Activated CD4-positive, alpha-beta T cell treated with anti-CD3 and anti-CD28 coated beads, Interleukin-2, amount 50 U/mL, for 16 hours (primary cell): Measurements from ENCODE around the gene AP1G1.
"Not testable (repeated sequence)": the region's sequence is repeated elsewhere in the genome, so short reads cannot be mapped to it uniquely, and the experiment has no call there.

Source experiments
- DNase-seq: peaks from one replicate; pipeline ENCODE4 v3.0.0-alpha.2; 2020

Gene AP1G1

DNA sequence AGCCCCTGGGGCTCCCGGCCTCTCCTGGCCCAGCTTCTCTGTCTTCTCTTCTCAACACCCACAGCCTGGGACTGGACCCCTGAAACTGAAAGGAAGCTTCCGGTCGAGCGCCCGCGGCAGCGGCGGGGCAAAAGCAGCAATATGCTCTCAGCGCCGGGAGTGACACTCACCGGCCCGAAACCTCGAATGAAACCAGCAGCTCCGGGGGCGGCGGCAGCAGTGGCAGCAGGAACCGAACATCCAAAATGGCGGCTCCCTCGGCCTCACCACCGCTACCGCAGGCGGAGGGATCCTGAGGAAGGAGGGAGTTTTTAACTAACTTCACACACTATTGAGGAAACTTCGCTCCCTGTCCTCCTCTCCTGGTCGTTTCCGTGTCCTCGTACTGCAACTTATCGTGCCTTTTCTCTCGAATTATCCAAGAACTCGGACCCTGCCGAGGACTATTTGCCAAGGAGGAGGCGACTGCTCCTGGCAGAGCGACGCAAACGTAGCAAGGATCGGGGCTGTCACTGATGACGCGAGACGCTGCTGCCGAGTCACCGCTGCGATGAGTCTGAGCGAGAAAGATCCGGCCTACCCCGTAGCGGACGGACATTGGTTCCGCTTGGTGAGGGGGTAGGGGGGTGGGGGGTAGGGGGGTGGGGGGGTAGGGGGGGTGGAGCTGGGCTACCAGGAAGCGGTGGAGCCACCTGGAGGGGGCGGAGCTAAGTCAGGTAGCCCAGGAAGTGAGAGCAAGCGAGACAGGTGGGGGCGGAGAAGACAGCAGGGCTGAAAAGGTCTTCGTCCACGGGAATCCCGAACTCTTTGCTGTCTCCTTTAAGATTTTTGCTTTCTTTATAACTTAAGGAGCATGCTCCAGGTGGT is at the start of gene AP1G1:
AP1G1 (minus strand) TSS at position 242 of the 867 bp plus-strand sequence. CDS start 19,355 bp downstream, outside the sequence.
- peak; percentile 96 for DNase-seq

DNA sequence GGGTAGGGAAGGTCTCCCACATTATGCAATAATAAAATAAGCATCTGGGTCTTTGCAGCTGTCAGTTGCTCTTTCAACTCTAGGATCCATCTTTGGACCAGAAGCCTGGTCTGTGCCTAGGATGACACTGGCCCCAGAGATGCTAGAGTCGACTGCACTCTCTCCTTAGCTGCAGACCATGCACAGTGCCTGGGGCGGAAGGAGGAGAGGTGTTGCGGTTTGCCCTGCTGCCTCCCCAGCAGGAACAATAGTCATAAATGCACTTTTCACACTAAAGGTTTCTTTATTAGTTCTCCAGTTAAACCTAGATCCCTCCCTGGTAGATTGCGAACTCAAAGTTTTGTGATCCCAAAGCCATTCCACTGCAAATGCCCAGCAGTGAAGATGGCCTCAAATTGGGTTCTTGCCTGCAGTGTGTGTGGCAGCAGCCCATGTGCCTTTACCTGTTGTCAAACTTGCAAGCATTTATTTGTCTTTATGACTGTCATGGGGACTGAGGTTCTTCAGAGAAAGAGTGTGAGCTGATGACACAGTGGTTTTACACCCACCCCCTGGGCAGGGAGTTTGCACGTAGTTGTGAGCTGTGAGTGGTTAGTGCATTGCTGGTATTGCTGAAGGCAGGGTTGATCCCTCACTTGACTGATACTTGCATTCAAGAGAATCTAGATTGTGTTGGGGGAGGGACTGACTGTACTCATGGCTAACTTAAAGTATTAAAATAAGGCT is 47.5 kb upstream of the AP1G1 start:
- DNase-seq: peak; percentile 59

DNA sequence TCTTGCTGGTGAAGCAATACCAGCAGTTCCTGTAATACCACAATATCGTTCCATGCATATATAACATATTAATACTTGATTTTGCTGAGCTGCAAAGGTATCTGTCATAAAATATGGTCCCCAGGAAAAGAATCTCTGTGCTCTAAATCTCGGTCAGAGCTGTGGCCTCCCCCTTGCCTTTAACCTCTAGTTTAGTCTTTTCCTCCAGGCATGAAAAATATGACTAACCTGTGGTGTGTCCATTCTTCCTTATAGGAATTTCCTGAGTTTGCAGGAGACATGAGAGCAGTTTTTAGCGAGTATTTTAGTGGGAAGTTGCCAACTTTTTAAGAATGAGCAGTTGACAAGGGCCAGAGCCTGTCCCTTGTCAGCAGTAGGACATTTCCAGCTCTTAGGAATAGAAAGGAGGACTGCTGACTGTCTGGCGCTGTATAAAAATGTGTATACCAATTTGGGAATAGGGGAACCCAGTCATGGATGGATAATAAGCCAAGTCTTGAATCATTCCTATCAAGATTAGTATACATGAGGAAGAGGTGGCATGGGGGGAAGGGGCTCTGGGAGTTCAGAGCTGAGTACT is 45.8 kb upstream of the AP1G1 start:
- DNase-seq: no peak

DNA sequence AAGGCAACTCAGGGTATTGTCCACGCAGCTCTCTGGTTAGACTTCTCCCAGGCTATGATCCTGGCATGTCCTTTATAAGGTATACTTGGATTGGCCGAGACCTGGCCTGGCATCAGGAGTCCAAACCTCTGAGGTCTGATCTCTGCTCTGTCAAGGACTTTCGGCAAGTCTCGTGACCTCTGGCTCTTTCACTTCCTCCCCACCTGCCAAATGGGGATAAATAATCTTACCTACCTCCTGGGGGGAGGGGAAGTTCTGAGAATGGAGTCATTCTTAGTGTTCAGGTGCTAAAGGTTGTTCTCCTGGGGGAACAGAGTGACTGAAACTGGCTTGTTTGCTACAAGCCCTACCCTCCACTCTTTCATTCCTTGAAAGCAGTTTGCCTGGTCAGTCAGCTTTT is 44.8 kb upstream of the AP1G1 start:
- DNase-seq: no peak

DNA sequence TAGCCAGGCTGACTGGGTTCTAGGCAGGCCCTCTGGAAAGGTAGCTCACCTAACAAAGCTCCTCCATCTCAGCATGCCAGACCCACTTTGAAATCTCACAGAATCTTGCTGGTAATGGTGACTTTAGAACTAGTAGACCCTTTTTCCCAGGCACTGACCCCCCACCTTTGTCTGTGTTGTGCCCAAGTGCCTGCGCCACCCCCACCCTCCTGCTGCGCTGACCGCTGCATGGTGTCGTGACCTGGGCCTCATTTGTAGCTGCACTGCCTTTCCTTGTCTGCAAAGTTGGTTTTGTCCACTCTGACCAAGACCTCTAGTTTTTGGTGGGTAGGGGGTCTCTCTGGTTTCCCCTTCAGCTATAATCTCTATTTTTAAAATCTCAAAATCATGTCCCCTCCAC is 43.9 kb upstream of the AP1G1 start:
- DNase-seq: no peak

DNA sequence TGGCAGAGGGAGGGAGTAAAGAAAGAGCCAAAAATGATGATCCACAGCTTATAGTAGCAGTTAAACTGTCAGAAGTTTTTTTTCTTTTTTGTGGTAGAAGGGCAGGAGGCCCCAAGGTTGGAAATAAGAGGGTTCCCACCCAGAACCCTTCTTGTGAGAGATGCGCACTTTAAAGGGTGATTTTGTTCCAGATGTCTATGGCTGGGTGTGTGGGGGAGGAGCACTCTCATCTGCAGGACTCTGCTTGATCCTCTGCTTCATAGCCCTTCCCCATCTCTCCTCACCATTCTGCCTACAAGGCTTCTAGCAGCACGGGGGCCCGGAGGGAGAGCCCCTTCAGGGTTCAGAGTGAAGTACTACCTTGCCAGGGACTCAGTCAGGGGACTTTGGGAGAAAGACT is 43.5 kb upstream of the AP1G1 start:
- DNase-seq: no peak

DNA sequence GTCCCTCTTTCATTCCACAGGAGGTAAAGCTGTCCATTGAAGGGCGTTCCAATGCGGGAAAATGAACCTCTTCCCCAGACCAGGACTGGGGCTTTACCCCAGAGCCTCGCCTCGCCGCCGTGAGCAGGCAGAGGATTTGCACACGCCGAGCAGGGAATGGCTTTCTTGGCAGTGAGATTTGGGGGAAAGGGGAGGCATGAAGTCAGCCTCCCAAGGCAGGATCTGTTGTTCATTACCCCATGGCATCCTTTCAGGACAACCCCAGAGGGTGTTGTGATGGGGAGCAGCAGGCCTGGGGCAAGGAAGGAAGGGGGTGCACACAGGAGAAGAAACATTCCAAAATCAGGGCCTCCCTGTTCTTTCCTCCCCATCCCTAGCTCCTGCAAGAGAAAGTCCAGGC is 43.1 kb upstream of the AP1G1 start:
- DNase-seq: no peak

DNA sequence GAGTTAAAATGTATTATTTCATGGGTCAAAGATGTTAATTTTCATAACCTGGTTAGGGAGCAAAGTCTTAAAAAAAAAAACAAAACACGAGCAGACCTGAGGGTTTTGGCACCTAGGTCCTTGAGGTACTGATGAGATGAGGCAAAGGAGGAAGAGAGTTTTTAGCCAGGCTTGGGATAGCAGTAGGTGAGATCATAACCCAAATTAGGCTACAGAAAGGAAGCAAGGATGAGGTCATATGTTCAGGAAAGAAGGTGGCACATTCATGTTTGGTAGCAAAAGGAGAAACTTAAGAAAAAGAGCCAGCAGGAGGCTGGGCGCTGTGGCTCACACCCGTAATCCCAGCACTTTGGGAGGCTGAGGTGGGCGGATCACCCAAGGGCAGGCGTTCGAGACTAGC is 40.0 kb upstream of the AP1G1 start:
- no peak for DNase-seq

DNA sequence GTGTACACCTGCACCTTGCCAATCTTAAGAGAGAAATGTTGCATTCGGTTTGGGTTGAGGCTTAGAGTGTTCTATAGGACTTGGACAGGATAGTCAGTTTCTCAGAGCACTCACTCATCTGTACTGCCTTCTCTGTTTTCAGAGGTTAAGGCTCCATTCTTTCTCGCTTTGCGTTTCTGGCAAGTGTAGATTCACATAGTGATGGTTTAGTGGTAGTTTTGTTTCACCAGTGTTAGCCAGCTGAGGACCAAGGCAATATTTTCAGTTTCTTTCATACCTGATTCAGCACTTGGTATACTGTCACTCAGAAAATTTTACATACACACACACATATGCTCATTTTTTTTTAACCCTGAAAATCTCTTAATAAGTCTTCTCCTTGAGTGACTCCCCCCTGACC is 38.5 kb upstream of the AP1G1 start:
- no peak for DNase-seq

DNA sequence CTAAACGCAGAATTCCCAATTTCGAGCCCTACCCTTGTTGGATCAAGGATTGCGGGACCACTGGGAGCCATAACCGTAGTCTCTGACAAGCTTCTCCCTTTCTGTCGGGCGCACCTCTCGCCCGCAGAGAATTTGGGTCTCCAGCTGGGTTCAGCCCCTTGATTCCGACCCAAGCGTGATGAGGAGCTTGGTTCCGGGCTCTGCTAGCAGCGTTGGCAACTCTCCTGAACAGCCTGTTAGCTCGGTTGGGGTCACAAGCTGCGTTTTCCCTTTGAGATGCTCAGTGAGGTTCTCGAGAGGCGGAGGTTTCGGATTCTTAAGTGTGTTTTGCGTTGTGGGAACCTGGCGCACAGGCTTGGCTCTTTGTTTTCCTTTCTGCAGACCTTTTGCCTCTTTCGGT is 37.8 kb upstream of the AP1G1 start:
- DNase-seq: no peak

DNA sequence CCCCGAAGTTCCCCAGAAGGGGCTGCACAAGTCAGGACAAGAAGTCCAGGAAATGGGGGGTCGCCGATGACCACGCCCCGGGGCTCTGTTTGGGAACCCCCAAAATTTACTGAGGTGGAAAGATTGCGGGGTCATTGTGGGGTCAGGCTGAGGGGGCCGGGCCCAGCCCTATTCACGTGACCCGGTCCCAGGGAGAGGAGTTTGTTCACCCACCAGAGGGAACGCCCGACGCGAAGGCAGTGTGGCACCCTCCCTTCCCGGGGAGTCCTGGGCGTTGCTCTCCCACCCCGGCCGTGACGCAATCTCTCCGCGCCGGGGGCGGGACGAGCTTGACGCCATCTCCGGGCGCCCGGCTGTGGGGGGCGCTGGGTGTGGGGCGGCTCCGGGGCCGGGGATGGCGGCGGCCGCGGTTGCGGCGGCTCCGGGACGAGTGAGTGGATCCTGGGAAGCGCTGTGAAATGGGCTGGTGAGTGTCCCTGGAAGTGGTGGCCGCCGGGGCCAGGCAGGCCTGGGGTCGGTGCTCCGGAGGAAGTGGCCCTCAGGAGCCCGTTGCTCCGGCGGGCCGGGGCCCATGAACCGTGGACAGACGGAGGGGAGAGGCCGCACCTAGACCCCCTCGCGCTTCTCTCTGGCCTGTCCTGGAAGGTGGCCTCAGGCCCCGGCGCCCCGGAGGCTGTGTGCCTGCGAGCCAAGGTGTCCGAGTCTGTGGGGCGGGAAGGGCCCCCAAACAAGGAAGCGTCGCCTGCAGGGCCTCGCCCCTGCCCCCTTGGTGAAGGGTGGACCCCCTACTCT is 37.2 kb upstream of the AP1G1 start, which contains the start of gene ATXN1L:
ATXN1L (plus strand) TSS at position 338 of the 792 bp plus-strand sequence. CDS start 3,765 bp downstream, outside the sequence.
- peak; percentile 94 for DNase-seq

DNA sequence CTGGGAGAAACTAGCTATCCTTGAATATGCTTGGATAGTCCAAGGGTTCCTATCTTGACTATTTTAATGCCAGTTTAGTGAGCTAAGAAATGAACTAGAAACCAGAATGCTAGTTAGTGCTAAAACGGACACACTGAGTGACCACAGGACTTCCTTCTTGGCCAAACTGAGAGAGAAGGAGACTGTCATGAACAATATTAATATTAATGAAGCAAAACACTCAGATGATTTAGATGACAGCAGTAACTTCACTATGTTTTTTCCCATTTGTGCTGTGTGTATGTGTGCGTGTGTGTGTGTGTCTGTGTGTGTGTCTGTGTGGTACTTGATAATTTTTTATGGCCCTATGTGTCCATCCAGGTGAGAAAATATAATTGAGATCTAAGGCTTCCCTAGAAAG is 34.9 kb upstream of the AP1G1 start:
- no peak for DNase-seq

DNA sequence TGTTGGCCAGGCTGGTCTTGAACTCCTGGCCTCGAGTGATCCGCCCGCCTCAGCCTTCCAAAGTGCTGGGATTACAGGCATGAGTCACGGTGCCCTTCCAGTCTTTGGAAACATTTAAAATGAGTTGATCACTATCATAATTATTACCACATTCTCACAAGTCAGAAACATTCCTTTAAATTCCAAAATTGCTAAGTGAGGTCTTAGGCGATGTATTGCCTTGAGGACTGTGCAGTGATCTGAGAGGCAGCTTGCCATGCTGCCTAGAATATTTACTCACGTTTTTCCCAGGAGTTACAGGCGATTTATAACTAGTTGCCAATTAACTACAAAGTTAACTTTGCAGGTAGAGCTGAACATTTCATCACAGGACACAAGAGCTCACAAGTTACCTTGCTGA is 31.4 kb upstream of the AP1G1 start:
- DNase-seq: no peak

DNA sequence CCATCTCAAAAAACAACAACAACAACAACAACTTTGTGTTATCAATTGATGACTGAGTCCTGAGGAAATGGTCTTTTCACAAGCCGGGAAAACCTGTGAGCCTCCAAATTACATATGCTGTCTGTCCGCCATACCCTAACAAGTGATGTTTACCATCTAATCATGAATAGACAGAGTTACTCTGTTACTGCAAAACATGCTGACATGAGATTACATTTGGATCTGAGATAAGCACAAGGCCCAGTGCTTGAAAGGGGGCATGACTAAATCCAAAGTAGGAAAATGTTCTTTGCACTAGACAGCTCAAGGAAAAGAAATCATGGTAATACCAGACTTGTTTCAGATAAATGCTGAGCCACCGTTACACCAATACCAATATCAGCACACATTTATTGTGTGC is 28.5 kb upstream of the AP1G1 start:
- no peak for DNase-seq

DNA sequence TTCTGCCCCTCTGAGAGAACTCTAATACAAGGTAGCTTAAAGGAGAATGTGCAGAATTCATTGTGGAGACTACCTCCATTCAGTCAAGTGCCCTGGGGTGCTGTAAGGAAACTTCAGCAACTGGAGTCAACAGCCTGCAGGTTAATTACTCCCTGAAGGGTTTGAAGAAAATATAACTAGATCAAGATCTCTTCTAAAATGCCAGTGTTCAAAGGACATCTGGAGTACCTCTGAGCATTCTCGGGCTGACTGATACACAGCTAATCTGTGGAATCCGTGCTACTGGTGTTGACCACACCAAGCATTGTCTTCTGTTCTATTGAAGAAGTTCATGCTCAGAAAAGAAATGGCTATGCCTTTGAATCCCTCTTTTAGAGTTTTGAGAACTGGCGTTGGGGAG is 25.7 kb upstream of the AP1G1 start:
- DNase-seq: no peak

DNA sequence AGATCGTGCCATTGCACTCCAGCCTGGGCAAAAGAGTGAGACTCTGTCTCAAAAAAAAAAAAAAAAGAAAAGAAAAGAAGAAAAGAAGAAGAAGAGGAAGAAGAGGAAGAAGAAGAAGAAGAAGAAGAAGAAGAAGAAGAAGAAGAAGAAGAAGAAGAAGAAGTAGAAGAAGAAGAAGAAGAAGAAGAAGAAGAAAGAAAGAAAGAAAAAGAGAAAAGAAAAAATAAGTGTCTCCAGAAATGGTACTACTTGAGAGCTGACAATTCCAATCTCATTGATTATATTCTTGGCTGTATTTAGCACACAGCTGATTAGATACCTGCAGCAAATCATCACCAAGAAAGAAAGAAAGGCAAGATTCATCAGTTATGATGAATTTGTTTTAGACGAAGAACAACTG is 23.5 kb upstream of the AP1G1 start:
- DNase-seq: not testable (repeated sequence)

DNA sequence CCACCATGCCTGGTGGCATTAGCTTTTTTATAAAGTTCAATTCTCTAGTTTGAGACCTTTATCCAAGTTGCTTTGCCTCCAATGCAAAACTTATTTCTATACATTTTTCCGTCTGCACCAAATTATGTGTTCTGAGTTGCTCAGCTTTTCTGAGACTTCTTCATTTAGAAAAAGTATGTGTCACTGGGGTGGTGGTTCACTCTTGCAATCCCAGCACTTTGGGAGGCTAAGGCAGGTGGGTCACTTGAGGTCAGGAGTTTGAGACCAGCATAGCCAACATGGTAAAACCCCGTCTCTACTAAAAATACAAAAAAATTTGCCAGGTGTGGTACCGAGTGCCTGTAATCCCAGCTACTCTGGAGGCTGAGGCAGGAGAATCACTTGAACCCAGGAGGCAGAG is 23.1 kb upstream of the AP1G1 start:
- DNase-seq: not testable (repeated sequence)

DNA sequence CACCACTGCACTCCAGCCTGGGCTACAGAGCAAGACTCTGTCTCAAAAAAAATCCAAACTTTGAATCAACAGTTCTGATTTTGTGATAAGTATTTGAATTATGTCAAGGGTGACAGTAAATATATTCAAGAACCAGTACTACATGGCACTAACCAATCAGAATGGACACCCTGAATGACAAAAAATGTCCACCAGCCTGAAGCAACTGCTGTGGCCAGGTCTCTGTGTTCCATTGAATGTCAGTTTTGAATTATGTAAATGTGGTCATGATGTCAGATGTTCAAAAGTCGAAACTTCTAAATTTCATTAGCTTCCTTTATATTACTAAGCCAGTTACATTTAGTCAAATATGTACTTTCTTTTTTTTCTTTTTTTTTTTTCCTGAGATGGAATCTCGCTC is 21.7 kb upstream of the AP1G1 start:
- no peak for DNase-seq

DNA sequence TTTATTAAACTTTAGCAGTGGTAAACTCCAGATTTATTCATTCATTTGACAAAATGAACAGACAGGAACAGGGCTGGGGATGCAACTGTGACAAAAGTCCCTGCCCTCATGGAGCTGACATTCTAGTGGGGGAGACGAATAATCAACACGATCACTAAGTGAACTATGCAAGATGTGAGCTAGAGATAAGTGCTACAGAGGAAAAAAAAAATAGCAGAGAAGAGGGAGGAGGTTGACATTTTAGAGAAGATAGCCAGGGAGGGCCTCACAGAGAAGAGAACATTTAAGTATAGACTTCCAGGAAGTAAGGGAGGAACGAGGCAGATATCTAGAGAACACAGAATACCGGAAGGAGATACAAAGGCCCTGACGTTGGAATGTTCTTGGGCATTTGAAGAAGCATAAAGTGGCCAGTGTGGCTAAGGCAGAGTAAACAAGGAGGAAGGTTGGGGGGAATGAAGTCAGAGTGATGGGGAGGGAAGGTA is 17.9 kb upstream of the AP1G1 start:
- no peak for DNase-seq

DNA sequence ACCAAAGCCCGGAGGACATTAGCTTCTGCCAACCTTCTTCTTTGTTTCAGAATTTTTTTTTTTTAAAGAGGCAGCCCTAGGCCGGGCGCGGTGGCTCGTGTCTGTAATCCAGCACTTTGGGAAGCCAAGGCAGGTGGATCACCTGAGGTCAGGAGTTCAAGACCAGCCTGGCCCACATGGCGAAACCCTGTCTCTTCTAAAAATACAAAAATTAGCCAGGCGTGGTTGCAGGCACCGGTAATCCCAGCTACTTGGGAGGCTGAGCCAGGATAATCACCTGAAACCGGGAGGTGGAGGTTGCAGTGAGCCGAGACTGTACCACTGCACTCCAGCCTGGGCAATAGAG is 8.5 kb upstream of the AP1G1 start:
- DNase-seq: not testable (repeated sequence)

DNA sequence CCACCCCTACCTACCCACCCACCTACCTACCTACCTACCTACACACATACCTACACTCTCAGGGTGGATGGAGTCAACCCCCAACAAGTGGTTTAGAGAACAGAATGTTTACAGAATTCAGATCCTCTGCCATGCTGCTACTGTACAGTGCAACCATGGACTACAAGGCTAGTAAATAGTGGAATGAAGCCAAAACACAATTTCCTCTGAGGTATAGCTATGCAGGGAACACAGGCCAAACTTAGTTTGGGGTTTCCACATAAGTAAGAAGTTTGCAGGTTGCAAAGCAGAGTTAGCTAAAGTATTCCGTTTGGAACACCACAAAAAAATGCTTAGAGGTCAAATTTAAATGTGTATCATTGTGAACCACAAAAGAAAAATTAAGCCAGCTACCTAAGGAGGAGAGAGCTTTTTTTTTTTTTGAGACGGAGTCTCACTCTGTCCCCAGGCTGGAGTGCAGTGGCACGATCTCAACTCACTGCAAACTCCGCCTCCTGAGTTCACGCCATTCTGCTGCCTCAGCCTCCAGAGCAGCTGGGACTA is 2.7 kb upstream of the AP1G1 start:
- no peak for DNase-seq

DNA sequence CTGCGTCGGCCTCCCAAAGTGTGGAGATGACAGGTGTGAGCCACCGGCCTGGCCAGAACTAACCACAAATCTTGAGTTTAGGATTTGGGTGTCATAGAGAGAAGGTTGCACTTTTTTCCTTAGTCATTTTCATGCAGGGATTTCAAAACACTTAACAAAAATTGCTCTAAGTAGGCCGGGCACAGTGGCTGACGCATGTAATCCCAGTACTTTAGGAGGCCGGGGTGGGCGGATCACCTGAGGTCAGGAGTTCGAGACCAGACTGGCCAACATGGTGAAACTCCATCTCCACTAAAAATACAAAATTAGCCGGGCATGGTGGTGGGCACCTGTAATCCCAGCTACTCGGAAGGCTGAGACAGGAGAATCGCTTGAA is 1.5 kb upstream of the AP1G1 start:
- not testable (repeated sequence) for DNase-seq
